ENCODE data around the gene TSEN2. TPM values are rescaled to one million over a fixed set of nuclear protein-coding genes. Genes with fewer than 3 reads are reported as not detected.

Gene TSEN2
- total and polyA plus RNA-seq, 2 of the 13 experiments (the other 11 are each of a cell fraction or from before 2014, with no cell fraction given) = 11.0 to 17.3 TPM

- TF ChIP-seq ZBTB34 (CRISPR knock-in tag; IDR thresholded peaks at IDR 0.05) (no peak), ZNF83 (CRISPR knock-in tag; IDR thresholded peaks at IDR 0.05; ENCODE audit: borderline replicate concordance) (no peak), CC2D1A (CRISPR knock-in tag; IDR thresholded peaks at IDR 0.05) (no peak), GABPB1 (CRISPR knock-in tag; IDR thresholded peaks at IDR 0.05) (no peak; the same call in 1 of the 2 replicates), RERE (CRISPR knock-in tag; IDR thresholded peaks at IDR 0.05; ENCODE audit: low read depth) (0 out of 2 replicates have a peak, but pooled peaks have one; percentile 23), JARID2 (CRISPR knock-in tag; IDR thresholded peaks at IDR 0.05; ENCODE audit: insufficient replicate concordance) (no peak), CSRNP1 (CRISPR knock-in tag; IDR thresholded peaks at IDR 0.05) (0 out of 2 replicates have a peak, but pooled peaks have one; percentile 58), TAF15 (IDR thresholded peaks at IDR 0.05; ENCODE audit: low read depth, low read length, poor library complexity, severe bottlenecking) (no peak), KAT8 (CRISPR knock-in tag; IDR thresholded peaks at IDR 0.05) (peak; percentile 84), MAF1 (CRISPR knock-in tag; IDR thresholded peaks at IDR 0.05; ENCODE audit: borderline replicate concordance) (no peak), HOXA3 (CRISPR knock-in tag; IDR thresholded peaks at IDR 0.05) (peak; percentile 81), REST (IDR thresholded peaks at IDR 0.05; ENCODE audit: borderline replicate concordance in 1 of 2, low read depth in 1 of 2, low read length in 2 of 2) (0 out of 4 replicates have a peak, but pooled peaks of 1 of the 2 experiments have one; percentile 26)
- TF ChIP-seq, protein P1, sequence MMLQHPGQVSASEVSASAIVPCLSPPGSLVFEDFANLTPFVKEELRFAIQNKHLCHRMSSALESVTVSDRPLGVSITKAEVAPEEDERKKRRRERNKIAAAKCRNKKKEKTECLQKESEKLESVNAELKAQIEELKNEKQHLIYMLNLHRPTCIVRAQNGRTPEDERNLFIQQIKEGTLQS (CRISPR knock-in tag; IDR thresholded peaks at IDR 0.05) = no peak
Observed at GRCh38 chr3:12452361-12453330, 31.6 kb upstream of the TSEN2 start (continued).
